SU-DHL-6 (cell line): ENCODE measurements around the gene STXBP3.

Source experiments
- H2AFZ ChIP-seq: fragments of 200-600 bp; sonication (generic); 2 replicates; pipeline ENCODE4 v1.6.1; 2014; ENCODE audit warnings: low read depth, mild to moderate bottlenecking, moderate library complexity, mixed read lengths, antibody characterized with exemption, low read length; ENCODE audit not compliant: severe bottlenecking
- H3F3A ChIP-seq: fragments of 200-600 bp; shearing (Covaris generic); 2 replicates; pipeline ENCODE4 v1.6.0; 2016; ENCODE audit warnings: antibody characterized with exemption, mild to moderate bottlenecking; ENCODE audit not compliant: insufficient read depth
- H3K27ac ChIP-seq: fragments of 200-600 bp; sonication (generic); 2 replicates; pipeline ENCODE4 v1.5.1; 2016; ENCODE audit warnings: low read depth, mild to moderate bottlenecking, low read length, moderate library complexity, mixed read lengths
- H3K27me3 ChIP-seq: fragments of 200-600 bp; sonication (generic), shearing (Covaris generic); 2 replicates; pipeline ENCODE4 v1.6.0; 2014; ENCODE audit warnings: mild to moderate bottlenecking, low read length
- H3K36me3 ChIP-seq: fragments of 200-600 bp; sonication (generic); 2 replicates; pipeline ENCODE4 v1.6.1; 2014; ENCODE audit warnings: mild to moderate bottlenecking, low read length, mixed read lengths
- H3K4me2 ChIP-seq: fragments of 300-600, 200-600 bp; shearing (Covaris generic), sonication (generic); 2 replicates; pipeline ENCODE4 v1.6.0; 2014; ENCODE audit warnings: low read length, low read depth, mild to moderate bottlenecking; ENCODE audit not compliant: poor library complexity, severe bottlenecking
- H3K4me3 ChIP-seq: fragments of 200-600 bp; sonication (generic); 2 replicates; pipeline ENCODE4 v1.5.1; 2014; ENCODE audit warnings: antibody characterized with exemption, low read length, mild to moderate bottlenecking, mixed read lengths; ENCODE audit not compliant: insufficient read depth, poor library complexity, severe bottlenecking
- H3K79me2 ChIP-seq: fragments of 200-600 bp; sonication (generic); 2 replicates; pipeline ENCODE4 v1.6.1; 2014; ENCODE audit warnings: mild to moderate bottlenecking, low read length, moderate library complexity; ENCODE audit not compliant: insufficient read depth
- H3K9ac ChIP-seq: fragments of 200-600 bp; sonication (generic); 2 replicates; pipeline ENCODE4 v1.7.0; 2014; ENCODE audit warnings: mild to moderate bottlenecking, low read length
- H3K9me2 ChIP-seq: fragments of 200-600 bp; sonication (generic); replicated peaks from 2 replicates; pipeline ENCODE4 v1.6.1; 2014; ENCODE audit warnings: low read length; ENCODE audit not compliant: insufficient read depth
- H3K9me3 ChIP-seq: fragments of 200-600 bp; sonication (generic); 2 replicates; pipeline ENCODE4 v1.6.1; 2014; ENCODE audit warnings: low read length, mixed read lengths; ENCODE audit not compliant: insufficient read depth
- H4K20me1 ChIP-seq: fragments of 200-600 bp; sonication (generic); 2 replicates; pipeline ENCODE4 v1.6.1; 2014; ENCODE audit warnings: low read depth, mild to moderate bottlenecking, antibody characterized with exemption, low read length, moderate library complexity, mixed read lengths
- CTCF ChIP-seq: fragments of 200-600 bp; sonication (generic); IDR thresholded peaks from one replicate; pipeline ENCODE4 v1.5.1; 2017; ENCODE audit warnings: antibody characterized with exemption, mild to moderate bottlenecking, low read length, moderate library complexity; ENCODE audit not compliant: insufficient read depth, poor library complexity, severe bottlenecking
- EZH2phosphoT487 ChIP-seq: fragments of 200-600 bp; sonication (generic), shearing (Covaris generic); conservative IDR thresholded peaks from 2 replicates; pipeline ENCODE4 v1.6.1; 2018; ENCODE audit warnings: mild to moderate bottlenecking, antibody characterized with exemption, low read length, moderate library complexity, mixed read lengths

Gene STXBP3

GRCh38 chr1:108831225-108831624, 84.8 kb downstream of the STXBP3 start:
- no peaks in the 10 kb centered on the region for H3K9me2 ChIP-seq
- no peak overlapping the region for H3K4me3 ChIP-seq
- H3K79me2 ChIP-seq: no peaks in the 10 kb centered on the region
- H3K27me3 ChIP-seq: no peaks in the 10 kb centered on the region
- no peaks in the 10 kb centered on the region for H4K20me1 ChIP-seq
- TF ChIP-seq CTCF: no peak
- no peak for TF ChIP-seq EZH2phosphoT487
- H2AFZ ChIP-seq: no peak overlapping the region
- no peaks in the 10 kb centered on the region for H3F3A ChIP-seq
- H3K9me3 ChIP-seq: no peaks in the 10 kb centered on the region
- no peaks in the 10 kb centered on the region for H3K36me3 ChIP-seq
- no peak overlapping the region for H3K27ac ChIP-seq
- no peak overlapping the region for H3K4me2 ChIP-seq
- H3K9ac ChIP-seq: no peak overlapping the region

- no peaks in the 10 kb centered on the region for H3F3A ChIP-seq
- no peaks in the 10 kb centered on the region for H3K9me2 ChIP-seq
- H3K9ac ChIP-seq: no peak overlapping the region
- no peaks in the 10 kb centered on the region for H3K79me2 ChIP-seq
- H3K4me2 ChIP-seq: no peak overlapping the region
- no peak overlapping the region for H2AFZ ChIP-seq
- no peaks in the 10 kb centered on the region for H3K27me3 ChIP-seq
- H3K4me3 ChIP-seq: no peak overlapping the region
- H4K20me1 ChIP-seq: no peaks in the 10 kb centered on the region
- TF ChIP-seq EZH2phosphoT487 (no peak), CTCF (no peak)
- H3K27ac ChIP-seq: no peak overlapping the region
- no peaks in the 10 kb centered on the region for H3K9me3 ChIP-seq
- no peaks in the 10 kb centered on the region for H3K36me3 ChIP-seq
Measured at GRCh38 chr1:108832929-108833328, 86.5 kb downstream of the STXBP3 start.

GRCh38 chr1:108841703-108842102, 95.2 kb downstream of the STXBP3 start:
- H3K9me3 ChIP-seq: no peaks in the 10 kb centered on the region
- no peak overlapping the region for H3K9ac ChIP-seq
- no peak overlapping the region for H3K4me3 ChIP-seq
- H3K27ac ChIP-seq: no peak overlapping the region
- no peak overlapping the region for H2AFZ ChIP-seq
- TF ChIP-seq CTCF (no peak), EZH2phosphoT487 (no peak)
- no peaks in the 10 kb centered on the region for H3K79me2 ChIP-seq
- H3K27me3 ChIP-seq: no peaks in the 10 kb centered on the region
- no peak overlapping the region for H3K4me2 ChIP-seq
- H3K9me2 ChIP-seq: no peaks in the 10 kb centered on the region
- H3K36me3 ChIP-seq: 0 out of 2 replicates have a peak, but pooled peaks cover 4% of the 10 kb centered on the region
- H3F3A ChIP-seq: no peaks in the 10 kb centered on the region
- H4K20me1 ChIP-seq: no peaks in the 10 kb centered on the region
